GM18858 (cell line): ENCODE data around the gene ACVR1C.
A peak's percentile ranks its signal among the peaks of the same experiment; 100 is the strongest.

Experiments
- ATAC-seq: cut with Tn5 transposase; IDR thresholded peaks from one replicate; pipeline ENCODE4 v1.9.1; 2021; ENCODE audit not compliant: unreplicated experiment

ACVR1C gene

GRCh38 chr2:157500334-157500733, 128.3 kb downstream of the ACVR1C start:
- ATAC-seq: no peak

GRCh38 chr2:157498483-157498882, 130.2 kb downstream of the ACVR1C start:
- no peak for ATAC-seq

- ATAC-seq: peak; percentile 91
These were observed 130.9 kb downstream of the ACVR1C start for GRCh38 chr2:157497638-157498314.

- peak; percentile 98 for ATAC-seq
These were observed 136.4 kb downstream of the ACVR1C start for GRCh38 chr2:157492189-157492773.

- no peak for ATAC-seq
These were observed 138.7 kb downstream of the ACVR1C start for GRCh38 chr2:157489983-157490382.

GRCh38 chr2:157488877-157489276, 139.8 kb downstream of the ACVR1C start:
- ATAC-seq: no peak

- no peak for ATAC-seq
These were observed 140.9 kb downstream of the ACVR1C start for GRCh38 chr2:157487747-157488146.

GRCh38 chr2:157487271-157487610, 141.4 kb downstream of the ACVR1C start:
- no peak for ATAC-seq

GRCh38 chr2:157486596-157487270, 141.9 kb downstream of the ACVR1C start:
- no peak for ATAC-seq

GRCh38 chr2:157480182-157480961, 148.3 kb downstream of the ACVR1C start:
- ATAC-seq: peak; percentile 85

GRCh38 chr2:157479081-157480027, 149.3 kb downstream of the ACVR1C start:
- ATAC-seq: no peak

GRCh38 chr2:157477919-157478318, 150.7 kb downstream of the ACVR1C start:
- ATAC-seq: no peak

GRCh38 chr2:157476953-157477709, 151.5 kb downstream of the ACVR1C start:
- ATAC-seq: peak; percentile 22
